GM20431 (cell line): ENCODE measurements around the gene CRACDL.

Experiments
- in situ Hi-C: fragments of 300-500 bp; cut with MseI, MboI; formaldehyde crosslinking; loops from one replicate; pipeline ENCODE4 v1.15.0; 2020; ENCODE audit warnings: low sequenced_read_pairs; ENCODE audit not compliant: unreplicated experiment

CRACDL gene

GRCh38 chr2:98935777-98936352, at the start of gene CRACDL:
Gene CRACDL, minus strand, starts transcription at chr2:98936225. Its CDS starts 89,425 bp downstream, at chr2:98846800.
- in situ Hi-C loops = no loop called here

GRCh38 chr2:98975611-98976010, 39.6 kb upstream of the CRACDL start:
- in situ Hi-C loops = no loop called here

GRCh38 chr2:98972582-98973167, 36.6 kb upstream of the CRACDL start:
- in situ Hi-C loops = no loop called here

- in situ Hi-C loops = no loop called here
Observed at GRCh38 chr2:98959810-98960507, 23.9 kb upstream of the CRACDL start.

- in situ Hi-C loops = no loop called here
Observed at GRCh38 chr2:98952966-98953365, 16.9 kb upstream of the CRACDL start.

- in situ Hi-C loops = no loop called here
Observed at GRCh38 chr2:98948956-98949739, 13.1 kb upstream of the CRACDL start.

- in situ Hi-C loops = no loop called here
Observed at GRCh38 chr2:98947554-98947953, 11.5 kb upstream of the CRACDL start.

GRCh38 chr2:98946855-98947254, 10.8 kb upstream of the CRACDL start:
- in situ Hi-C loops = no loop called here

- in situ Hi-C loops = no loop called here
Observed at GRCh38 chr2:98944775-98945174, 8.8 kb upstream of the CRACDL start.

- in situ Hi-C loops = no loop called here
Observed at GRCh38 chr2:98940102-98940501, 4.1 kb upstream of the CRACDL start.

- in situ Hi-C loops = no loop called here
Observed at GRCh38 chr2:98937906-98938305, 1.9 kb upstream of the CRACDL start.

- in situ Hi-C loops = no loop called here
Observed at GRCh38 chr2:98936353-98937351, 627 bp upstream of the CRACDL start.

- in situ Hi-C loops = no loop called here
Observed at GRCh38 chr2:98935111-98935770, 784 bp downstream of the CRACDL start.

- in situ Hi-C loops = no loop called here
Observed at GRCh38 chr2:98932778-98933343, 3.2 kb downstream of the CRACDL start.

- in situ Hi-C loops = no loop called here
Observed at GRCh38 chr2:98932164-98932563, 3.9 kb downstream of the CRACDL start.

GRCh38 chr2:98931596-98931995, 4.4 kb downstream of the CRACDL start:
- in situ Hi-C loops = no loop called here

GRCh38 chr2:98929920-98930319, 6.1 kb downstream of the CRACDL start:
- in situ Hi-C loops = no loop called here

- in situ Hi-C loops = no loop called here
Observed at GRCh38 chr2:98928242-98928641, 7.8 kb downstream of the CRACDL start.

- in situ Hi-C loops = no loop called here
Observed at GRCh38 chr2:98927027-98927426, 9.0 kb downstream of the CRACDL start.
